Measurements from ENCODE around the gene STXBP6.

Gene STXBP6

DNA sequence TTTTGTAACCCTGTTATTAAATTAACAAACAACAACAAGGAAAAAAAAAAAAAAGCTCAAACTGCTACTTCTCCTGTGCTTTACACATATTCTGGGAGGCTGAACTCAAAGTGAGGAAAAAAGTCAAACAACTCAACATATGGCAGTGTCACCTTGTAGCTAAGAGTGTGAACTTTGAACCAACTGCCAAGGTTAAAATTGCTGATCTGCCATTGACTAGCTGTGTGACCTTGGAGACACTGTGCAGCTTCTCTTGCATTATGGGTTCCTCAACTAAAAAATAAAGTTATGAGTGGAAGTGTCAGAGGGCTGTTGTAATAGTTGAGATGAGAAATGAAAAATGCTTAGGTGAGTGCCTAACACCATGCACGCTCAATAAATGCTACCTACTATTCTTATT is 34.2 kb downstream of the STXBP6 start:
- DNase-seq (ENCODE audit: low spot score): no peak

DNA sequence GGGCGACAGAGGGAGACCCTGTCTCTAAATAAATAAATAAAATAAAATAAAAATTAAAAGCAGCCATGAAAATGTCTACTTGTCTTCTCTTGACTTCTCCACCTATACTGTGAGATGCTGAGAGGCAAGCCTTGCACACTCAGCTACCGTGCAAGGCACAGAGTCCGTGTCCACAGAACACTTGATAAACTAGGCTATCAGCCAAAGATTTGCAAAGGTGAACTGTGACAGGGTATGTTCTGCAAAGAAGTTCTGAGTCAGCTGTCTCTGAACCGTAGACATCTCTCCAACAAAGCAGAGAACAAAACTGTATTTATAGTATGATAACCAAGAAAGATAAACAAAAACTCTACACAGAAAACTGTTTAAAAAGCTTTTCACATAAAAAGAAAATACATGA is 35.5 kb downstream of the STXBP6 start:
- no peak for DNase-seq (ENCODE audit: low spot score)

DNA sequence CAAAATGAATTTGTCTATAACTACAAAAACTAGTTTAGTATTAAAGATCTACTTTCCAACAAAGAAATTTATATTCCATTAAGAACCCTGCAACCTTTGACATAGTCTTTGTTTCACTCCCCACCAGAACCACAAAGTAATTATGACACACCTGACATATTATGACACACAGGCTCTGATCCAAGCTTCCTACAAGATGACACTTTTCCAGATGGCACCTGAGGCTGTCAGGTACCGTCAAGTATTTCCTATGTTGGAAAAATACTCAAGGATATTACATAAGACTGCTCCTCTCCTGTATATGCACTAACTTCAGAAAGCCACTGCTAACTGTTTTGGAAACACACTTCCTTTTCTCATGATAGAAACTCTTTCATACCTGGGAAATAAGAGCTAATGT is 38.9 kb downstream of the STXBP6 start:
- no peak for DNase-seq (ENCODE audit: low spot score)

DNA sequence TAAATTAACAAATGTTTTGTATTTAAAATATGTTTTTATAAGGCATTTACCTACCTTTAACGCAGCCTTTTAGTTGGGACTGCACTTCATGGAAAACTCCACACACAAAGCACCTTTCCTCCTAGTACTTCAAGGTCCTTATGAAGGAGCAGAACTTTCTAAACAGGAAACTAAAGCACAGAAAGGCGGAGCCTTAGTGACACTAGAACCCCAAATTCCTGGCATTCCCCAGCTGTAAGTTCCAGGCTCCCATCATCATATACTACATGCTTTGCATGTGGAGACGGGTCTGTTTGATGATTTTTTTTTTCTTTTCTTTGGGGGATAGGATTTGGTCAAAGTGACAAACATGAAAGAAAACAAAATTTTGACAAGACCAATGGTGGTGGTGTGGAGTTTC is 39.5 kb downstream of the STXBP6 start:
- no peak for DNase-seq (ENCODE audit: low spot score)

DNA sequence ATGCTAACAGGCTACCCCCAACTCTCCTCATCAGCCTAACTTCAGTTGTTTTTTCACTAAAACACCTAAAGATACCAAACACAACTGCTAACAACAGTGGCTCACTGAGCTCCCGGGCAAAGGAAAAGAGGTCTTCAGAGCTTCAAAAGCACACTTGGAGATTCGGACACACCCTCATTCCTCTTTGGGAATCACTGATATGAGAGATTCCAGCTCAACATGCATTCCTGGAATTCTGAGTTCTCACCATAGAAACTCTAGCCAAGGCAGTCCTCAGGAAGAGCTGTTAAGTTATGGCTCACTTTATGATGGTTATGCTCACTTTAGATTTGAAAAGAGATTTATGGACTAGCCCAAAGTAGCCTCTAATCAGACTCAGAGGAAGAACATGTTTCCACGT is 40.1 kb downstream of the STXBP6 start:
- DNase-seq (ENCODE audit: low spot score): peak; percentile 66

DNA sequence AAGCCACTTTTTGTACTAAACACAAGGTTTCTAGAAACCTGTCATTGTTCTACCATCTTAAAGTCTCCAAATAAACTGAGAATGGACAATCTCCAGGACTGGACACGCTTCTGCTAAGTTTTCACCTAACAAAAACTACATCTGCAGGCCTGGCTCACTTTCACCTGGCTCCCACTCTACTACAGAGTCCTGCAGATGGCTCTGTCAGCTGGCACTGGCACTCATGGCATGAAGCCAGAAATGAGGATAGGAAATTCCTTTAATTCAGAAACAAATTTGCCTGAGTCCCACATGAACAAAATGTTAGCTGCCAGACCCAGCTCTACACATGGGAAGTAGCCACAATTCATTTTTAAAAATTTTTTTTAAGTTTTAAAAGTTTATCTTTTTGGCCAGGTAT is 42.1 kb downstream of the STXBP6 start:
- DNase-seq (ENCODE audit: low spot score): no peak

DNA sequence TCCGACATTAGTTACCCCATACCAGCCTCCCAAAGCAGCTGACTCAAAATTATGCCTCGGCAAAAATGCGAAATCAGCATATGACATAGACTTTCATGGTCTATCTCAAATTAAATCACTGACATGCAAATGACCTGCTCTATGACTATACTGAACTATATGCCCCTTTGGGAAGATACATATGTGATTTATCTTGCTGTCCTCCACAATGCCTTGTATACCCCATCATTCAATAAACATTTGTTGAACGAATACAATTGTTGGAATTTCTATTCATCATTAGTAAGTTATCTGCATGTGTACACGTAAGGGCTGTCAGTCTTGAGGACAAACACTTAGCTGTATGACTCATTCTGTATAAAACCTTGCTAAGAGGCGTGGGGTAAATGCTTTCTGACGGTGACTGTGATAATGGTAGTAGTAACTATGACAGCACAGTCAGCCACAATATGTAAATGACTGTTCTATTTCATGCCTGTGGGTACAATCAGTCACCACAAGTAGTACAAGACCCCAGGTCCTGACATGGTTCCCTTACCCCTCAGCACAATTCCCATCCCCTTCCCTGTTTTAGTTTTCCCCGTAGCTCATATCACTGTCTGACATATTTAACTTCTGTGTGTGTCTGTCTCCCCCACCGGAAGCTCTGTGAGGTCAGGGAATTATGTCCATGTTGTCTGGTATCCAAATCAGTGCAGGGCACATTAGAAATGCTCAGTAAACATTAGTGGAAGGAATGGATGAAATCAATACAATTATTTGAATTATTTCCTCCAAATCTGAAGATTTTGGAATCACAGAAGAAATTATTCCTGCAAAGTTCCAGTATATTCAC is 42.8 kb downstream of the STXBP6 start:
- peak; percentile 70 for DNase-seq (ENCODE audit: low spot score)

DNA sequence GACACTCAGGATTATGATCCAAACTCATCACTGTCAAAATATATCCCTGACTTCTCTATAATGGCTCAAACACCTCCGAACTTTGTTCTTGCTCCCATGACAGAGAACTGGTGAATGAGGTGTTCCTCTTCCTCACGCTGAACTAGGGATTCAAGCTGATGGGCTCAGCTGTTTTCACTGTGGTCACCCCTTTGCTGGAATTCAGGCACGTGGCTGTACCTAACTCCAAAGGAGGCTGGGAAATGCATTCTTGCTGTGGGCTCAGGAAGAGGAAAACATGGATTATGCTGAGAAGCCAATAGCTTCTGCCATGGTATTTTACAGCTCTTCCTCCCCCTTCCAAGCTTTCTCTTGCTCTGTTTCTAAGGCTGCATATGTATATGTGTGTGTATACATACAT is 43.9 kb downstream of the STXBP6 start:
- DNase-seq (ENCODE audit: low spot score): no peak

DNA sequence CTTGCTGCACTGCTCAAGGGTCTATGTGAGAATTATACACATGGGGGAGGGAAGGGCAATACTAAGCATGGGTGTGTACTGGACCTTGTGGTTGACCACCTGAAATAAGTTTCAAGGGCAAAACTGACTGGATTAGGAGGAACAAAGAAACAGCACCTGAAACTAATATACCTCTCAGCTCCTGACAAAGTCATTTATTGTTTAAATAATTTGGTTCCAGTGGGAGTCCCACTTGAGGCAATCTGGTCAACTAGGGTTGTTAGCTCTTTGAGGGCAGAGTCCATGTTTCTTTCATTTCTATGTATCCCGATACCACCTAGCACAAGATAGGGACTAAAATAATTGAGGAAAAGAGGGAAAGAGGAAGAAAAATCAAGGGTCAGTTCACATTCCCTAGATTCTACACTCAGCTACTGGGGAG is 45.5 kb downstream of the STXBP6 start:
- no peak for DNase-seq (ENCODE audit: low spot score)

DNA sequence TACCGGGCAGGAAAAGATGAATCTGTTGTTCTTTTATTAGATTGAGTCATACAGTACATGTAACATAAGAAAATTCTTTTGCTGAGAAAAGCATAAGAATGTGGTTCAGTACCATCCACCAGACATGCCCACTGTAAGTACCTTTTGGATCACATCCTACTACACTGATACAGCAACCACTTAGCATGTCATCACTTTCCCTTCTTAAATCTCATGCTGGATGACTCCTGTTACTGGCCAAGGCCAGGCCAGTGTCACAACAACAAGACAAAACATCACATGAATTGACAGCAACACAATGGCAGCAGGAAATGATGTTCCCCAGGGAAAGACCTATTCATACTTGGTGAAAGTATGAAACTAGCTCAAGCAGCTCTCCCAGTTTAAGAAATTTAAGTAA is 46.4 kb downstream of the STXBP6 start:
- no peak for DNase-seq (ENCODE audit: low spot score)

DNA sequence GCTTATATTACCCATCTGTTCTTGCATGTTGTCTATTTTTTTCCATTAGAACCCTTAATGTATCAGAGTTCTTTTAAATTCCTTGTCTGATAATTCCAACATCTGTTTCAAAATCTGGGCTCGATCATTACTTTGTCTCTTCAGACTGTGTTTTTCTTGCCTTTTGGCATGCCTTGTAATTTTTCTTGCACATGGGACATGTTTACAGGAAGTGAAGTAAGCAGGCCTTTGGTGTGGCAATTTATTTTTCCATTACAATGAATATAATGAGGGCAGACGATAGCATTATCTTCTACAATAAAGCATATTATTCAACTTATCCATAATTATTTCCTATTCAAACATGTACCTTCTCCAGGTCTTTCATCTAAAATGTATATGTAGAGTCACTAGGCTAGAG is 48.3 kb downstream of the STXBP6 start:
- DNase-seq (ENCODE audit: low spot score): peak; percentile 37

DNA sequence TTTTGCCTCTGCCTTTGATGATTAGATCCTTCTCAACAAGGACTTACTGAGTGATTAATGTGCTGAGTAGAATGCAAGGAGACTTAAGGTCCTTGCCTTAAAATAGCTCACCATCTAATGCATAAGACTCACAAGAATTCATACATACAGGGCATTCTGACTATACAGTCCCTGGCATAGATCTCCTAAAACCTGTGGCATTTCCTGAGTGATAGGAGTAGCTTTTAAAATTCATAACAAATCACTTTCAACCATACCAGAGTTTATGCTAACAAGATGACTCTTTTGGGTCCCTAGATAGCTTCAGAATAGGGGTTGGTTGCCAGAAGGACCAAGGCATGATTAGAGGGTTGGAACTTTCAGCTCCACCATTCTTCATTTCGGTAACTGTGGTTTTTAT is 48.8 kb downstream of the STXBP6 start:
- DNase-seq (ENCODE audit: low spot score): no peak

DNA sequence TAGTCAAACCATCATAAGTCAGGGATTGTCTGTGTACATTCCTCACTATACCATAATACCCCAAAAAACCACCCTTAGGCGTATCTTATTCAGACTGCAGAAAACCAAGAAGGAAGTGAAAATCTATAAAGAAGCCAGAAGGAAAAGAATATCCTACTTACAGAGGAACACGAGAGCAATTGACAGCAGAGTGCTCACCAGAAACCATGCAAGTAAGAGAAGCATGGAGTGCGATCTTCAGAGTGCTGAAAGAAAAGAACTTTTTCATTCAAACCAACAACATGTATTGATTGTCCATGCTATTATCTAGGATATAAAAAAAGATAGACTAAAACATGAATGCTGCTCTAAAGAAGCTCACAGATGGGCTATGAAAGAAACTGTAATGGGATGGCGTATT is 50.8 kb downstream of the STXBP6 start:
- no peak for DNase-seq (ENCODE audit: low spot score)

DNA sequence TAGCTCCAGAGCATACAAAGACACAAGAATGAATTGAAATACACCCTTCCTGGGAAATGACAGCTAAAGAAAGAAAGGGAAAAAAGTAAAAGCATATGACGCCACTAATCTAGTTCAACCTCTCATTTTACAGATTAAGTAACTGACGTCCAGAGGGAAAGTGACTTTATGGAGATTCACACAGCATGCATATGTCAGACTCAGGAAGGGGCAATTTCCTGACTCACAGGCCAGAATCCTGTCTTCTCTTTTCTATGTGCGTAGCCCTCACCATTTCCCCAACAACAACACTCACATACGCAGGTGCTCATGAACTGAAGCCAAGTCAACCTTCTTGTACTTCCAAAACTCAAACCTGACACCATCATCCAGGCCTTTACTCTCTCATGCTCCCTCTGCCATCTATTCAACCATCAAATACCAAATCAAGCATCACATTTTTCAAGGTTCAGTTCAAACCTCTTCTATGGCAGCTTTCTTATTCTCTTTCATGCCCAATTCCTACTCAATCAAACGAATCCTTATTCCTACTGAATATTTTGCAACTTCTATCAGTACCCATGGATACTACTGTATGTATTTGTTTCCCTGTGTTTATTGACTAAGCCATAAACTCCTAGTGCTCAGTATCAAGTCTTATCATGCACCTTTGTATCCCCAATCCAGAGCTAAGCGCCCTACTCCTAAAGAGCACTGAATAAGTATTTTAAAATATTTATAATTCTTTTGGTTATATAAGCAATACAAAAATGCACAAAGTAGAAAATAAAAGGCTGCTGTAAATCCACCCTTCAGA is 52.8 kb downstream of the STXBP6 start:
- no peak for DNase-seq (ENCODE audit: low spot score)

DNA sequence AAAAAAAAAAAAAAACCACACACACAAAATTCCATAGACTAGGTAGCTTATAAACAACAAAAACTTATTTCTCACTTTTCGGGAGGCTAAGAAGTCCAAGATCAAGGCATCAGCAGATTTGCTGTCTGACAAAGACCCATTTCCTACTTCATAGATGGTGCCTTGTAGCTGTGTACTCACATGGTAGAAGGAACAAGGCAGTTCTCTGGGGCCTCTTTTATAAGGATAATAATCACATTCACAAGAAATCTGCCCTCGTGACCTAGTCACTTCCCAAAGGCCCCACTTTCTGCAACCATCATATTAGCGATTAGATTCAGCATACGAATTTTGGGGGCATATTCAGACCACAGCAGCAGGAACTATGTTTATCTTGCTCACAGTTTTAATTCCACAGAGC is 54.9 kb downstream of the STXBP6 start:
- DNase-seq (ENCODE audit: low spot score): no peak

DNA sequence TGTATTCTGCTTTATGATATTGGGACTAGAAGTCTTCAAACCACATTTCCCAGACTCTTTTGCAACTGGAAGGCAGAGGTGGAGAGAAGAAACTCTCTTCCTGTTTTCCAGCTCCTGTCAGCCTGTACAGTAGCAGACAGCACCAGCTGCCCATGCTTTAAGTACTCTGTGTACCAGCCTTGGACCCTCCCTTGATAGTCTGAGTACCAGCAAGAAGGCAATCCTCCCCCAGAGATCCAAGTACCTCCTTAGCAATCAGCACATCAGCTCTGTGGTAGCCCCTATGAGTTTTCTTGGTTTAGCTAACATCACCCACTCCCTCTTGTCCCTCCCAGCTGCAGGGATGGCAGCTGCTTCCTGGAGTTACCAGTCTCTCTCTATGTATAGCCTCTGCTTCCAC is 56.3 kb downstream of the STXBP6 start:
- no peak for DNase-seq (ENCODE audit: low spot score)

DNA sequence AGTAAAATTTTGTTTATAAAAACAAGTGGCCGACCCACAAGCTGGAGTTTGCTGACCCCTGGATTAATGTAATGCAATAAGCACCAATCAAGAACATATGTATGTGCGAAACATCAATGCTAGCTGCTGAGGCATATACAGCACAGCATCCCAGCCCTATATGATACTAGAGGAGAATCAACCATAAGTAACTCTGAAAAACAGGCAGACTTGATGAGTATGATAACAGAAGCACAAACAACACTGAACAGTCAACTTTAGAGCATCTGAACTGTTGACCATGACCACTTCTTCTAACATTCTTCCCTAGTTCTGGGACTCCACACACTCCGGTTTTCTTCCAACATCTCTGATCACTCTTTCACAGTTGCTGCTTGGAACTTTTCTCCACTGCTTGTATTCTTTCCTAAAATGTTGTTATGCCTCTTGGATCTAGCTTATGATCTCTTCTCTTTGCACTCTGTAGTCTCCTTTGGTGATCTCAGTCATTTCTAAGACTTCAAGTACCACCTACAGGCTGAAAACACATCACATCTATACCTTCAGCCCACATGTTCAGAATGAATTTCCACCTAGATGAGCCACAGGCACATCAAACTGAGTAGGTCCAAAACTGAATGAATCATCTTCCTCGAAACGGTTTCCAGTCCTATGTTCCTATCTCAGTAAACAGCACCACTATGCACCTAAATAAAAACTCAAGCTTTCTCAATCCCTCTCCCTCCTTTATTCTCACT is 57.2 kb downstream of the STXBP6 start:
- no peak for DNase-seq (ENCODE audit: low spot score)

DNA sequence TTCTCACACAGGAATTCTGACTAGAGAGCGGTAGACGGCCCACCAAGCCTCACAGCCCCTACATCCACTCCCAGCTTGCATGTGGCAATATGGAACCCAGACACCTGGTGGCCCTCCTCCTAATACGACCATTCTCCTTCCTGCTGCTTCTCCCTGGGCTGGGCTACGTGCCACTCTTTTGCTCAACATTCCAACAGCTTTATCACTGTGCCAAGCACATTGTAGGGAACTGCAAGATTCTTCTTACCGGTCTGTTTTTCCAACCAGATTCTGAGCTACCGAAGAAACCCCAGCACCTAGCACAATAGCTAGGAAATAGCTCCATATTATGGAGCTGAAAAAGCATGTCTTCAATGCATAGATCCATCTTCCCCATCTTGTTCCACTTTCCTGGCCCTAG is 58.1 kb downstream of the STXBP6 start:
- DNase-seq (ENCODE audit: low spot score): no peak

DNA sequence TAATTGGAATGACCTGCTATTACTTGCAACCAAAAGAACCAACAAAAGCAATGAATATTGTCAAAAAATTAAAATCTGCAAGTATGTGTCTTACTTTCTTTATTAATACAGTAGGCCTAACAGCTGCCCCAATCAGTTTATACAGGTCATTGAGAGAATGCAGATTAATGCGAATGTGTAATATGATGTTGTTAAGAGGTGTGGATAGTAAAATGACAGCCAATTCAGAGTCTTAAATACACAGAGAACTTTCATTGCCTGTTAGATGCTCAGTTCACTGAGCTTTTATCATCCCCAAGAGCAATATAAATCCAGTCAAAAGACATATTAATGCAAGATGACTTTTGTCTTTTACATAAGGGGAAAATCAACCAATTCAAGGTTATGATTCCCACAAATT is 58.7 kb downstream of the STXBP6 start:
- no peak for DNase-seq (ENCODE audit: low spot score)

DNA sequence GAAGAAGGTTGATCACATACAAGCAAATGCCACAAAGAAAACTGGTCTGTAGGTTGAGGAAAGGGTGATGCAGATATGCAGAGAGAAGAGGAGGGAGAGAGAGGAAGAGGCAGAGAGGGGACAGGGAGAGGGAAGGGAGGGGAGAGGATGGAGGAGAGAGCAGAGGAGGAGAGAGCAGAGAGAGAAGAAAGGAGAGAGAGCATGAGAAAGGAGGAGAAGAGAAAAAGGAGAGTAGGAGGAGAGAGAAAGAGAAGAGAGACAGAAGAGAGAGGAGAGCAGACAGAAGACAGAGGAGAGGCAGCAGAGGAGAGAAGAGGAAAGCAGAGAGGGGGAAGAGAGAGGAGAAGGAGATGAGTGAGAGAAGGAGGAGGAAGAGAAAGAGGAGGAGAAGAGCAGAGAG is 59.2 kb downstream of the STXBP6 start:
- DNase-seq (ENCODE audit: low spot score): no peak

DNA sequence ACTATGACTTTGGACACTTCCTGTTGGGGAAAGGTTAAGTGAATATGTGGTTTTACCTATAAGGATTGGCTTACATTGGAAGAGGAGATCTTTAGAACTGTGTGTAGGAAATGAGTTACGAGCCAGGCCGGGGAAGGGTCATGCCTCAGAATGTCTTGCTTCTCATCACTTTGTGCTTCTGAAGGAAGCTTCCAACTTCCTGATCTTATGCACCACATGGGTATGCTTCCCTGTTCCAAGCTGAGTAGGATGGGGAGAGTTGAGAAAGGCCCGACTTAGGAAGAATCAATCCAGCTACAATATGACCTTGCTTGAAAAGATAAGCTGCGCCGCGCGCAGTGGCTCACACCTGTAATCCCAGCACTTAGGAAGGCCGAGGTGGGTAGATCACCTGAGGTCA is 59.9 kb downstream of the STXBP6 start:
- no peak for DNase-seq (ENCODE audit: low spot score)

DNA sequence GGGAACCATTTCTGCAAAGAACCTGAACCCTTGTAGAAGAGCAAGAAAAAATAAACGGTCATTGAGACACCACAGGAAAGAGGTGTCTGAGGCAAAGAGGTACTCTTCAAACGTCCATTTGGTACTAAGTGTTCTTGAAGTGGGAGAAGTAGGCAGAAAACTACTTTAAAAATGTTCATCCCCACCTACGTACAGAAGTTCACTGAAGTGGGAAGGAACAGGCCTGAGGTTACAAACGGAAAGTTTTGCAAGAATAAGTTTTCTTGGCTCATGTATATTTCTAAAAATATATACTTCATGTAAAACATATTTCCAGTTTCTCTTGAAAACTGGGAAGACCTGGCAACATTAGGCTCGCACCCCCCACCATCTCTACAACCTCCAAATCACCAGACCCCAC is 61.2 kb downstream of the STXBP6 start:
- DNase-seq (ENCODE audit: low spot score): no peak

All from GM03348 (cell line).